HepG2 (cell line): Measurements from ENCODE around the gene RAPGEF5. TPM values are rescaled to one million over a fixed set of nuclear protein-coding genes. Genes with fewer than 3 reads are reported as not detected.

Source experiments
- ATAC-seq: fragments of 200-7000 bp; cut with Tn5 transposase; 3 replicates; pipeline ENCODE4 v1.9.1; 2020; ENCODE audit warnings: mild to moderate bottlenecking, moderate library complexity
- BruUV-seq: library from RNA; stranded (reverse); fragments of 400-500 nt; replicated peaks from 2 replicates; lab custom pipeline; 2021; lab: Mats Ljungman, UMichigan
- CTCF ChIA-PET: fragments of 300-600 bp; formaldehyde crosslinking; extraction: SDS; loops from one replicate; lab custom pipeline; 2021; ENCODE audit warnings: low total read pairs, inconsistent platforms, low intra/inter-chr PET ratio; lab: Yijun Ruan, JAX
- POLR2A ChIA-PET: fragments of 350-600 bp; sonication (Branson Sonifier 250); formaldehyde crosslinking; loops from one replicate; lab custom pipeline; 2020; ENCODE audit warnings: antibody characterized with exemption, inconsistent platforms; lab: Yijun Ruan, JAX
- DNase-seq: peaks from one replicate; pipeline ENCODE4 v3.0.0-alpha.2; 2015; ENCODE audit warnings: low spot score
- FAIRE-seq: peaks from 3 replicates; lab custom pipeline; 2011; peaks lifted over from hg19 to GRCh38; lab: Jason Lieb, UNC
- H2AFZ ChIP-seq: one replicate; pipeline ENCODE4 v1.6.1; 2011; ENCODE audit warnings: low read length, inconsistent platforms
- H3K27ac ChIP-seq: fragments of 300-600 bp; 3 replicates; pipeline ENCODE4 v1.8.0; 2011; ENCODE audit warnings: mixed run types, mild to moderate bottlenecking, mixed read lengths, low read length, inconsistent platforms; ENCODE audit not compliant: insufficient read depth; ENCODE audit errors: extremely low read length
- H3K27me3 ChIP-seq, 2 experiments: fragments of 200-600 bp in 1 of 2; 2 replicates in 1 of 2; 3 replicates in 1 of 2; pipeline versions ENCODE4 v1.6.0 to v1.8.0; 2011; ENCODE audit warnings: low read length in 2 of 2, mild to moderate bottlenecking in 2 of 2, moderate library complexity in 2 of 2, inconsistent platforms in 1 of 2; ENCODE audit not compliant: insufficient read depth in 2 of 2, control insufficient read depth in 1 of 2
- H3K36me3 ChIP-seq, 2 experiments: fragments of 200-600 bp in 1 of 2; replicated peaks in 1 of 2; 2 replicates in 1 of 2; 3 replicates in 1 of 2; pipeline versions ENCODE4 v1.5.1 to v1.8.0; 2011; ENCODE audit warnings: low read length in 2 of 2, inconsistent platforms in 1 of 2; ENCODE audit not compliant: insufficient read depth in 2 of 2, control insufficient read depth in 1 of 2
- H3K4me1 ChIP-seq: 2 replicates; pipeline ENCODE4 v1.5.1; 2012; ENCODE audit warnings: low read length, inconsistent platforms; ENCODE audit not compliant: insufficient read depth
- H3K4me2 ChIP-seq: 2 replicates; pipeline ENCODE4 v1.6.0; 2011; ENCODE audit warnings: low read depth, low read length, inconsistent platforms
- H3K4me3 ChIP-seq, 3 experiments: fragments of 200-600 bp in 1 of 3; sonication (generic), shearing (Covaris generic) in 1 of 3; replicated peaks in 1 of 3; 2 replicates each; pipeline ENCODE4 v1.5.1; 2011 to 2016; ENCODE audit warnings: low read length in 3 of 3, inconsistent platforms in 2 of 3, low read depth in 2 of 3, mild to moderate bottlenecking in 2 of 3, control low read depth in 1 of 3, mixed read lengths in 1 of 3; ENCODE audit not compliant: insufficient read depth in 1 of 3
- H3K79me2 ChIP-seq: one replicate; pipeline ENCODE4 v1.6.1; 2011; ENCODE audit warnings: low read length, inconsistent platforms; ENCODE audit not compliant: insufficient read depth
- H3K9ac ChIP-seq: 2 replicates; pipeline ENCODE4 v1.6.0; 2011; ENCODE audit warnings: mild to moderate bottlenecking, low read depth, low read length, inconsistent platforms; ENCODE audit not compliant: insufficient read depth
- H3K9me3 ChIP-seq: 2 replicates; pipeline ENCODE4 v1.5.1; 2012; ENCODE audit warnings: mild to moderate bottlenecking, low read length
- H4K20me1 ChIP-seq: 2 replicates; pipeline ENCODE4 v1.6.0; 2011; ENCODE audit warnings: inconsistent platforms, mild to moderate bottlenecking, low read length, moderate library complexity; ENCODE audit not compliant: insufficient read depth
- AHR ChIP-seq: IDR thresholded peaks from 2 replicates; pipeline ENCODE4 v1.6.1; 2018; ENCODE audit warnings: missing genetic modification reagents, missing compliant biosample characterization
- JUNB ChIP-seq: sonication (generic); formaldehyde crosslinking; IDR thresholded peaks from 2 replicates; pipeline ENCODE4 v1.8.0; 2022; ENCODE audit warnings: missing genetic modification reagents, mild to moderate bottlenecking, borderline replicate concordance
- PAF1 ChIP-seq: IDR thresholded peaks from 2 replicates; pipeline ENCODE4 v1.6.1; 2016; ENCODE audit warnings: missing genetic modification reagents, missing compliant biosample characterization
- SALL2 ChIP-seq: sonication (generic); formaldehyde crosslinking; IDR thresholded peaks from 2 replicates; pipeline ENCODE4 v1.8.1; 2023; ENCODE audit warnings: mild to moderate bottlenecking, missing genetic modification reagents, inconsistent platforms
- SNAI1 ChIP-seq: sonication (generic); formaldehyde crosslinking; IDR thresholded peaks from 2 replicates; pipeline ENCODE4 v1.5.0; 2020; ENCODE audit warnings: mild to moderate bottlenecking, missing genetic modification reagents, borderline replicate concordance
- SNRNP70 ChIP-seq: fragments of 200-400 bp; formaldehyde crosslinking; IDR thresholded peaks from 2 replicates; pipeline ENCODE4 v1.6.1; 2017; ENCODE audit warnings: mild to moderate bottlenecking, low read depth, low read length, moderate library complexity
- SOX6 ChIP-seq, 2 experiments: fragments of 450-650 bp in 1 of 2; sonication (generic) in 1 of 2; formaldehyde crosslinking in 1 of 2; IDR thresholded peaks; 2 replicates each; pipeline versions ENCODE4 v1.4.0 to v1.6.1; 2017 to 2020; ENCODE audit warnings: antibody characterized with exemption in 1 of 2, mild to moderate bottlenecking in 1 of 2, missing genetic modification reagents in 1 of 2
- ZFP1 ChIP-seq: IDR thresholded peaks from 2 replicates; pipeline ENCODE4 v1.6.1; 2016
- ZNF44 ChIP-seq: sonication (generic); formaldehyde crosslinking; IDR thresholded peaks from 2 replicates; pipeline ENCODE4 v1.5.1; 2020; ENCODE audit warnings: mild to moderate bottlenecking, missing genetic modification reagents
- ZNF841 ChIP-seq: sonication (generic); formaldehyde crosslinking; IDR thresholded peaks from 2 replicates; pipeline ENCODE4 v1.8.1; 2023; ENCODE audit warnings: missing genetic modification reagents, borderline replicate concordance
- ZSCAN31 ChIP-seq: sonication (generic); formaldehyde crosslinking; IDR thresholded peaks from 2 replicates; pipeline ENCODE4 v1.5.0; 2020; ENCODE audit warnings: low read depth, mild to moderate bottlenecking, missing genetic modification reagents
- WGBS: methylation state at CpG from one replicate; pipeline ENCODE4 v1.1.6; 2017; ENCODE audit warnings: low lambda C conversion rate; 5-methylcytosine and 5-hydroxymethylcytosine counted together
- in situ Hi-C: cut with HindIII; loops from 2 replicates; pipeline ENCODE4 v1.10.0; 2017; ENCODE audit warnings: low pct_unique_long_range_greater_than_20kb; ENCODE audit not compliant: extremely low pct_ligation_motif_present
- intact Hi-C: fragments of 100-400 bp; cut with micrococcal nuclease; formaldehyde crosslinking; loops from one replicate; pipeline ENCODE4 v1.10.0; 2022; ENCODE audit not compliant: unreplicated experiment
- polyA plus RNA-seq, 8 experiments: library from polyadenylated mRNA; depleted of rRNA in 3 of 8; stranded (reverse) in 7 of 8; unstranded in 1 of 8; fragments of >200 nt; fragmentation: Illumina TruSeq in 4 of 8; extraction: Trizol in 4 of 8; gene quantifications; 2 replicates each; pipeline versions ENCODE4 v1.2.1 to v1.2.3, GENCODE V29; 2011 to 2016; ENCODE audit warnings: low read depth in 4 of 8, missing spikeins in 1 of 8, mixed read lengths in 1 of 8; ENCODE audit not compliant: insufficient read depth in 1 of 8
- total RNA-seq, 5 experiments: library from RNA; depleted of rRNA; stranded (reverse); fragments of >200 nt; fragmentation: Illumina TruSeq; extraction: Trizol; gene quantifications; 2 replicates each; pipeline ENCODE4 v1.2.3, GENCODE V29; 2016; ENCODE audit warnings: low read depth in 1 of 5
- TF ChIP-seq, protein P1 (sequence below): sonication (generic); formaldehyde crosslinking; IDR thresholded peaks from 2 replicates; pipeline ENCODE4 v1.5.1; 2020; ENCODE audit warnings: missing genetic modification reagents, mild to moderate bottlenecking, borderline replicate concordance
- TF ChIP-seq, protein P2 (sequence below): fragments of 450-650 bp; IDR thresholded peaks from 2 replicates; pipeline ENCODE4 v1.6.1; 2017

Gene RAPGEF5
- total and polyA plus RNA-seq, 2 of the 13 experiments (the other 11 are each of a cell fraction or from before 2014, with no cell fraction given) = 17.1 to 23.4 TPM

DNA sequence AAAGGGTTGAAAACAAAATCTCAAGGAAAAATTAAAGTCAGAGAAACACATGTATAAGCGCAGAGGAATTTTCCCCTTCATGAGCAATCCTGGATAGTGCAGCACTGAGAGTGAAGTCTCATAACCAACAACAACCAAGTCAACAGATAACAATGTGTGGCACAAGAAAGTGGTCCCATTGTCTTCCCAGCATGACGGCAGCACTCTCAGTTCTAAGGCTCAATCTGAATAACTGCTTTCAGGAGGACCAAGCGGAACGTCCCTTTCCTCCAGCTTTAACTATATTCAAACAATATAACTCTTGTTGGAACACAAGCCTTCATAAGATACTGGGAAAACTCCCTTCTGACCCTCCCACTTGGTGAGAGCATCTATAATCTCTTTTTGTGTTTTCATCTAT, 137.9 kb downstream of the RAPGEF5 start (continued):
- TF ChIP-seq SALL2 (CRISPR knock-in tag) (no peak), ZNF44 (CRISPR knock-in tag) (no peak), SOX6 (IDR thresholded peaks at IDR 0.05) (no peak), SOX6 (CRISPR knock-in tag; IDR thresholded peaks at IDR 0.05) (no peak), SNRNP70 (no peak), PAF1 (CRISPR knock-in tag) (no peak)

DNA sequence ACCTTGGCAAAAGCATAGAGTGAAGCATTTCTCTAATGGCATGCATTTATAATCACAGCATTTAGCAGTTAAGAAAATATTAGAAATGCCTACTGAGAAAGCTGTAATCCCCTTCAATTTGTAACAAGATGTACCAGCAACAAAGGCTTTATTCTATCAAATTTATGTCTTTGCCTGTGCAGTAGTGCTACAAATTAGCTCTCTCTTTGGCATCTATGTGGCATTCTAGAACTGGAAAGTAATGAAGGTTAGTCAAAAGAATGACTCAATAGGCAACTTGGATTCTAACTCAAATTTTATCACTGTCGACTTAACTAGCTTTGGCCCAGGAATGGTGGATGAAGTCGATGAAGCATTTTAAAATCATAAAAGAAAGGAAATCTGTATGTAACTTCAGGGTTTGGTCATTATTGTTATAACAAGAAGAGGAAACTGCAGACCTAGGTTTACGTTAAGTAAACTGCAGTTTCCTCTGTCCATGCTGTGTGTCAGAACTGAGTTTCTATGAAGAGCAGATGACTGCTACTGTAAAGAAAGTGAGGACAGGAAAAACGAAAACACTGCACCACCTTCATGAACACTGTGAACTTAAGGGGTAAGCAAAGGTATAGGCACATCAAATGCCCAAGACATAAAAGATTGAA, 140.0 kb downstream of the RAPGEF5 start:
- Histone ChIP-seq H4K20me1 (no peaks in the 10 kb centered on the region; the same call in 1 of the 2 replicates), H3K4me1 (peaks cover 29% of the 10 kb centered on the region), H3K4me2 (no peak overlapping the region), H3K9me3 (no peaks in the 10 kb centered on the region), H3K36me3 (peaks cover 14 to 61% of the 10 kb centered on the region in 2 experiments), H3K9ac (no peak overlapping the region), H2AFZ (no peak overlapping the region), H3K27me3 (no peaks in the 10 kb centered on the region), H3K27ac (no peak overlapping the region)
- in situ Hi-C loops (no loop called here), intact Hi-C loops (no loop called here)
- ATAC-seq = no peak
- DNase-seq = no peak
- CTCF ChIA-PET = no interaction called here
- FAIRE-seq = no peak
- BruUV-seq = no TSS peak
- 97% methylated on average over 4 of the region's 4 CpGs for WGBS
- TF ChIP-seq SNAI1 (CRISPR knock-in tag) (no peak), ZFP1 (CRISPR knock-in tag) (no peak), JUNB (CRISPR knock-in tag) (no peak), ZNF841 (CRISPR knock-in tag) (no peak), AHR (CRISPR knock-in tag) (no peak), ZSCAN31 (no peak)
- TF ChIP-seq, protein P1, sequence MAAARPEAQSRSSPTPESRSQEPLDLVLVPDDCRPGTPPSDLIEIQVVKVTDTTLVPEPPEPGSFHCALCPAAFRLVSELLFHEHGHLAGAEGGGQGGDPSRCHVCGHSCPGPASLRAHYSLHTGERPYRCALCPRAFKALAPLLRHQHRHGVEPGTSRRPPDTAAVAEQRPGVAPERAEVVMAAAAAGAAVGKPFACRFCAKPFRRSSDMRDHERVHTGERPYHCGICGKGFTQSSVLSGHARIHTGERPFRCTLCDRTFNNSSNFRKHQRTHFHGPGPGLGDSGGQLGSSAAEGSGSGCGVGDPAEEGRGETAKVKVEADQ (CRISPR knock-in tag) = no peak
- TF ChIP-seq, protein P2, sequence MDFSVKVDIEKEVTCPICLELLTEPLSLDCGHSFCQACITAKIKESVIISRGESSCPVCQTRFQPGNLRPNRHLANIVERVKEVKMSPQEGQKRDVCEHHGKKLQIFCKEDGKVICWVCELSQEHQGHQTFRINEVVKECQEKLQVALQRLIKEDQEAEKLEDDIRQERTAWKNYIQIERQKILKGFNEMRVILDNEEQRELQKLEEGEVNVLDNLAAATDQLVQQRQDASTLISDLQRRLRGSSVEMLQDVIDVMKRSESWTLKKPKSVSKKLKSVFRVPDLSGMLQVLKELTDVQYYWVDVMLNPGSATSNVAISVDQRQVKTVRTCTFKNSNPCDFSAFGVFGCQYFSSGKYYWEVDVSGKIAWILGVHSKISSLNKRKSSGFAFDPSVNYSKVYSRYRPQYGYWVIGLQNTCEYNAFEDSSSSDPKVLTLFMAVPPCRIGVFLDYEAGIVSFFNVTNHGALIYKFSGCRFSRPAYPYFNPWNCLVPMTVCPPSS = no peak
- TF ChIP-seq, all 625 proteins: peak for 0
- Histone ChIP-seq H3K79me2 (no peaks in the 10 kb centered on the region), H3K4me3 (no peak overlapping the region)
- POLR2A ChIA-PET = no interaction called here
